HCT116 (cell line): ENCODE measurements around the gene TEX9. TPM values are rescaled to one million over a fixed set of nuclear protein-coding genes. Genes with fewer than 3 reads are reported as not detected.
"Not testable (repeated sequence)": the region's sequence is repeated elsewhere in the genome, so short reads cannot be mapped to it uniquely, and the experiment has no call there.

Source experiments
- ATAC-seq: fragments of 200-7000 bp; cut with Tn5 transposase; 2 replicates; pipeline ENCODE4 v1.9.1; 2020; ENCODE audit warnings: mild to moderate bottlenecking, moderate library complexity
- Bru-seq: library from RNA; stranded (reverse); fragments of 400-500 nt; gene quantifications from one replicate; lab custom pipeline; 2021; lab: Mats Ljungman, UMichigan
- BruChase-seq, 2 experiments: library from RNA; stranded (reverse); fragments of 400-500 nt; gene quantifications; one replicate each; lab custom pipeline; 2021; lab: Mats Ljungman, UMichigan
- BruUV-seq: library from RNA; stranded (reverse); fragments of 400-500 nt; replicated peaks from 2 replicates; lab custom pipeline; 2021; lab: Mats Ljungman, UMichigan
- CTCF ChIA-PET: fragments of 300-600 bp; sonication (Branson Sonifier 250); formaldehyde crosslinking; loops from one replicate; lab custom pipeline; 2021; ENCODE audit warnings: antibody characterized with exemption; lab: Charles Lee
- POLR2A ChIA-PET: fragments of 300-600, 350-600 bp; sonication (Branson Sonifier 250); formaldehyde crosslinking; loops from one replicate; lab custom pipeline; 2021; ENCODE audit warnings: antibody characterized with exemption; lab: Charles Lee
- RAD21 ChIA-PET, 2 experiments: fragments of 300-600 bp; sonication (Branson Sonifier 250); formaldehyde crosslinking; loops; one replicate each; lab custom pipeline; 2023; ENCODE audit warnings: low total read pairs in 2 of 2; ENCODE audit not compliant: uncharacterized antibody in 2 of 2, unreplicated experiment in 2 of 2, low non-redundant PET in 1 of 2; lab: Charles Lee
- DNase-seq: peaks from one replicate; pipeline ENCODE4 v3.0.0-alpha.2; 2010; ENCODE audit warnings: low read depth, low spot score
- H2AFZ ChIP-seq: fragments of 200-600 bp; shearing (Covaris generic), sonication (generic); 2 replicates; pipeline ENCODE4 v1.6.1; 2017; ENCODE audit warnings: low read depth, mixed run types, mixed read lengths, antibody characterized with exemption, low read length; ENCODE audit not compliant: poor library complexity, severe bottlenecking
- H3K27ac ChIP-seq: 2 replicates; pipeline ENCODE4 v1.5.1; 2012; ENCODE audit warnings: low read depth, low read length
- H3K27me3 ChIP-seq: fragments of 200-600 bp; sonication (generic); 2 replicates; pipeline ENCODE4 v1.6.1; 2016; ENCODE audit warnings: mixed run types, low read length, mixed read lengths; ENCODE audit not compliant: insufficient read depth
- H3K36me3 ChIP-seq, 2 experiments: fragments of 200-500 bp in 1 of 2; fragments of 200-600 bp in 1 of 2; sonication (Bioruptor generic) in 1 of 2; sonication (generic) in 1 of 2; 2 replicates each; pipeline versions ENCODE4 v1.5.1 to v1.6.1; 2014 to 2016; ENCODE audit warnings: low read length in 2 of 2, inconsistent platforms in 1 of 2, mixed read lengths in 1 of 2, mixed run types in 1 of 2; ENCODE audit not compliant: insufficient read depth in 2 of 2, control insufficient read depth in 1 of 2
- H3K4me1 ChIP-seq, 2 experiments: fragments of 200-600 bp in 1 of 2; sonication (generic) in 1 of 2; 2 replicates each; pipeline versions ENCODE4 v1.5.1 to v1.6.1; 2012 to 2017; ENCODE audit warnings: low read length in 2 of 2, inconsistent platforms in 1 of 2, mild to moderate bottlenecking in 1 of 2, mixed read lengths in 1 of 2, mixed run types in 1 of 2, moderate library complexity in 1 of 2; ENCODE audit not compliant: insufficient read depth in 2 of 2, control insufficient read depth in 1 of 2
- H3K4me2 ChIP-seq: fragments of 200-600 bp; sonication (generic); 2 replicates; pipeline ENCODE4 v1.6.1; 2017; ENCODE audit warnings: mixed run types, low read length, mixed read lengths
- H3K4me3 ChIP-seq, 2 experiments: fragments of 200-600 bp in 1 of 2; sonication (generic) in 1 of 2; replicated peaks in 1 of 2; 2 replicates each; pipeline ENCODE4 v1.5.1; 2011 to 2016; ENCODE audit warnings: low read length in 2 of 2, control low read depth in 1 of 2, low read depth in 1 of 2, mild to moderate bottlenecking in 1 of 2, mixed read lengths in 1 of 2, mixed run types in 1 of 2
- H3K79me2 ChIP-seq: fragments of 200-600 bp; sonication (generic); 2 replicates; pipeline ENCODE4 v1.6.1; 2017; ENCODE audit warnings: mild to moderate bottlenecking, mixed run types, low read length, moderate library complexity, mixed read lengths; ENCODE audit not compliant: insufficient read depth
- H3K9ac ChIP-seq: fragments of 200-600 bp; sonication (generic); 2 replicates; pipeline ENCODE4 v1.6.1; 2016; ENCODE audit warnings: low read length, mixed read lengths
- H3K9me2 ChIP-seq: fragments of 200-600 bp; sonication (generic), shearing (Covaris generic); 2 replicates; pipeline ENCODE4 v1.6.1; 2017; ENCODE audit warnings: mixed run types, mild to moderate bottlenecking, moderate library complexity; ENCODE audit not compliant: insufficient read depth
- H3K9me3 ChIP-seq, 2 experiments: fragments of 200-500 bp in 1 of 2; fragments of 200-600 bp in 1 of 2; sonication (Bioruptor generic) in 1 of 2; sonication (generic) in 1 of 2; 2 replicates each; pipeline ENCODE4 v1.6.1; 2014 to 2017; ENCODE audit warnings: low read length in 2 of 2, mixed read lengths in 2 of 2, inconsistent platforms in 1 of 2, low read depth in 1 of 2, mild to moderate bottlenecking in 1 of 2, mixed run types in 1 of 2, moderate library complexity in 1 of 2; ENCODE audit not compliant: control insufficient read depth in 1 of 2, insufficient read depth in 1 of 2
- H4K20me1 ChIP-seq: fragments of 200-600 bp; sonication (generic), shearing (Covaris generic); 2 replicates; pipeline ENCODE4 v1.6.1; 2017; ENCODE audit warnings: mixed run types, mild to moderate bottlenecking, moderate library complexity; ENCODE audit not compliant: insufficient read depth
- ATF3 ChIP-seq: IDR thresholded peaks from 2 replicates; pipeline ENCODE4 v1.6.1; 2012
- CEBPB ChIP-seq: IDR thresholded peaks from 2 replicates; pipeline ENCODE4 v1.6.1; 2012; ENCODE audit warnings: low read depth
- EGR1 ChIP-seq: IDR thresholded peaks from 2 replicates; pipeline ENCODE4 v1.6.1; 2012; ENCODE audit warnings: low read depth
- ELF1 ChIP-seq: IDR thresholded peaks from 2 replicates; pipeline ENCODE4 v1.6.1; 2012; ENCODE audit warnings: low read depth, borderline replicate concordance
- EZH2 ChIP-seq: fragments of 200-600 bp; sonication (generic); IDR thresholded peaks from 2 replicates; pipeline ENCODE4 v1.6.1; 2017; ENCODE audit warnings: antibody characterized with exemption, mixed run types
- EZH2phosphoT487 ChIP-seq: fragments of 200-600 bp; IDR thresholded peaks from 2 replicates; pipeline ENCODE4 v1.6.1; 2018; ENCODE audit warnings: antibody characterized with exemption, borderline replicate concordance
- MAX ChIP-seq: IDR thresholded peaks from 2 replicates; pipeline ENCODE4 v1.6.1; 2012
- POLR2A ChIP-seq: IDR thresholded peaks from 2 replicates; pipeline ENCODE4 v1.7.0; 2011; ENCODE audit warnings: borderline replicate concordance; ENCODE audit not compliant: insufficient read depth, insufficient read length; ENCODE audit errors: extremely low read depth
- POLR2AphosphoS5 ChIP-seq: IDR thresholded peaks from 2 replicates; pipeline ENCODE4 v1.6.1; 2011; ENCODE audit warnings: mild to moderate bottlenecking, low read depth, low read length, moderate library complexity
- SIN3A ChIP-seq: IDR thresholded peaks from 2 replicates; pipeline ENCODE4 v1.6.1; 2012; ENCODE audit warnings: low read depth
- YY1 ChIP-seq: IDR thresholded peaks from 2 replicates; pipeline ENCODE4 v1.6.1; 2011; ENCODE audit warnings: low read length, low read depth, moderate library complexity, mild to moderate bottlenecking; ENCODE audit not compliant: insufficient replicate concordance; ENCODE audit errors: extremely low read depth
- ZBTB33 ChIP-seq: IDR thresholded peaks from 2 replicates; pipeline ENCODE4 v1.6.1; 2011; ENCODE audit warnings: mild to moderate bottlenecking, low read length, moderate library complexity; ENCODE audit not compliant: insufficient replicate concordance; ENCODE audit errors: extremely low read depth
- ZFX ChIP-seq: fragments of 450-650 bp; IDR thresholded peaks from 2 replicates; pipeline ENCODE4 v1.6.1; 2017
- intact Hi-C: fragments of 100-400 bp; cut with micrococcal nuclease; formaldehyde crosslinking; loops from 2 replicates; pipeline ENCODE4 v1.10.0; 2022
- long read RNA-seq: library from polyadenylated mRNA; unstranded; transcript quantifications from one replicate; pipeline ENCODE4 v2.0.0, GENCODE V29; 2021; ENCODE audit not compliant: unreplicated experiment
- polyA plus RNA-seq: library from polyadenylated mRNA; unstranded; fragments of >200 nt; gene quantifications from 2 replicates; pipeline ENCODE4 v1.2.1, GENCODE V29; 2012; ENCODE audit warnings: missing spikeins
- total RNA-seq: library from RNA; stranded (reverse); gene quantifications from one replicate; pipeline ENCODE4 v1.2.1, GENCODE V29; 2021; ENCODE audit not compliant: unreplicated experiment

Gene TEX9
- total RNA-seq (5.2 TPM), Bru-seq, nascent RNA (percentile 59 among the genes with signal in this experiment), BruChase-seq, experiment 1, labeled RNA remaining after a 6-hour chase (percentile 61 among the genes with signal in this experiment), BruChase-seq, experiment 2, labeled RNA remaining after a 2-hour chase (percentile 81 among the genes with signal in this experiment)
- 1.2 and 1.6 TPM in 2 replicates for polyA plus RNA-seq
- long read RNA-seq, partial matches to known transcripts, result 3 of 4 reads
- long read RNA-seq, other reads (novel, unspliced or antisense), result 1 of 4 reads

DNA sequence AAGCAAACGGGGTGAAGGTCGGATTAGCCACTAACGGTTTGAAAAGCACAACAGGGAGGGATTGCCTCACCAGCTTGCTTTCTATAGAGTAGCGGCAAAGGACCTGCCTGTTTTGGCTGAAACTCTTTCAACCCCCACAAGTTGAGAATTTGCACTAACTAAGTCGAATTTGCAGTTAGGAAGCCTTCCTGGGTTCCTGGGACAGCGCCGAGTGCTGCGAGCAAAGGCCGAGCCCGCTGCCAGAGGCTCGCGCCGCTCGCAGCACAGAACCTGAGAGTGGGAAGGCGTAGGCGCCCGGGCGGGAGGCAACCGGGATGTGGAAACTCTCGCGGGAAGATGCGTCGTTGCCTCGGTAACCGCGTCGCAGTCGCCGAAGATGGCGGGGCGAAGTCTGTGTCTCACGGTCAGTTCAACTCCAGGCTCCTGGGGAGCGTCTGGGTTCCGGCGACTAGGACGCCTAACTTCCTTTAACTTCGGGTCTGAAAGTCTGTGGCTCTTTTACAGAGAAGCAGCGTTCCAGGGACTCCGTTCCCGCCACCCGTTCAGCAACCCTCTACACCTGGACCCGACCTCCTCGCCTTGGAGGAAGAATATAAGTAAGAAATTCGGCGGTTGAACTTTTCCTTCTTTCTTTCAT is at the start of gene TEX9:
TEX9 (plus strand) TSS at position 352 of the 637 bp plus-strand sequence; CDS start at position 377, 25 bp downstream.
- POLR2A ChIA-PET, result no interaction called here
- CTCF ChIA-PET, result no interaction called here

DNA sequence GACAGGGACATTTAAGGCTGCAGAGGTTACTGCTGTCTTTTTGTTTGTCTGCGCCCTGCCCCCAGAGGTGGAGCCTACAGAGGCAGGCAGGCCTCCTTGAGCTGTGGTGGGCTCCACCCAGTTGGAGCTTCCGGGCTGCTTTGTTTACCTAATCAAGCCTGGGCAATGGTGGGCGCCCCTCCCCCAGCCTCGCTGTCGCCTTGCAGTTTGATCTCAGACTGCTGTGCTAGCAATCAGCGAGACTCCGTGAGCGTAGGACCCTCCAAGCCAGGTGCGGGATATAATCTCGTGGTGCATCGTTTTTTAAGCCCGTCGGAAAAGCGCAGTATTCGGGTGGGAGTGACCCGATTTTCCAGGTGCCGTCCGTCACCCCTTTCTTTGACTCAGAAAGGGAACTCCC is 48.7 kb upstream of the TEX9 start:
- DNase-seq, H3K27ac ChIP-seq, CTCF ChIA-PET, H2AFZ ChIP-seq, POLR2A ChIA-PET, BruUV-seq, H3K9me3 ChIP-seq, H3K79me2 ChIP-seq, H3K36me3 ChIP-seq, H3K27me3 ChIP-seq, H3K4me3 ChIP-seq, H3K9me2 ChIP-seq, intact Hi-C loops, H3K4me2 ChIP-seq, ATAC-seq, RAD21 ChIA-PET, H3K9ac ChIP-seq, H4K20me1 ChIP-seq, H3K4me1 ChIP-seq: not testable (repeated sequence)

More for the DNA sequence above, at the start of gene TEX9:
- Histone ChIP-seq H3K9me2 (no peaks in the 10 kb centered on the region), H3K4me1 (peaks cover 9 to 13% of the 10 kb centered on the region in 2 experiments), H3K79me2 (no peaks in the 10 kb centered on the region), H3K27ac (no peak within 1 kb of the TSS), H3K27me3 (no peaks in the 10 kb centered on the region), H3K9me3 (no peaks in the 10 kb centered on the region)
- peak; percentile 99 for ATAC-seq
- TF ChIP-seq POLR2AphosphoS5 (peak; percentile 86), ELF1 (no peak), EGR1 (peak; percentile 70), CEBPB (no peak), ATF3 (no peak), MAX (no peak), EZH2phosphoT487 (no peak), YY1 (peak; percentile 86), SIN3A (peak; percentile 78), ZFX (no peak; the same call in 1 of the 2 replicates), EZH2 (no peak), POLR2A (peak; percentile 94), ZBTB33 (peak; percentile 93)
- TF ChIP-seq, all 23 proteins: peak for 6
- intact Hi-C loops, result no loop called here
- no peaks in the 10 kb centered on the region for H3K36me3 ChIP-seq
- peak within 1 kb of the TSS; percentile 77 to 83 for H3K4me3 ChIP-seq
- RAD21 ChIA-PET, result no interaction called here
- no peaks in the 10 kb centered on the region for H4K20me1 ChIP-seq
- H3K4me2 ChIP-seq, result peak within 1 kb of the TSS; percentile 94
- BruUV-seq, result no TSS peak
- DNase-seq, result peak; percentile 69
- H3K9ac ChIP-seq, result peak within 1 kb of the TSS; percentile 60
- peak within 1 kb of the TSS; percentile 89 for H2AFZ ChIP-seq
